GM12872 (cell line): ENCODE data around the gene ZC3H14.

Experiments
- CTCF ChIP-seq: IDR thresholded peaks from 3 replicates; pipeline ENCODE4 v1.5.1; 2011; ENCODE audit warnings: low read depth, mild to moderate bottlenecking, low read length, moderate library complexity; ENCODE audit not compliant: insufficient read depth

Gene ZC3H14

GRCh38 chr14:88625671-88626070, 62.8 kb downstream of the ZC3H14 start:
- TF ChIP-seq CTCF, result no peak

GRCh38 chr14:88628033-88628432, 65.2 kb downstream of the ZC3H14 start:
- no peak for TF ChIP-seq CTCF

- no peak for TF ChIP-seq CTCF
These were observed 65.6 kb downstream of the ZC3H14 start for GRCh38 chr14:88628462-88628861.

- no peak for TF ChIP-seq CTCF
These were observed 67.7 kb downstream of the ZC3H14 start for GRCh38 chr14:88630565-88630964.

GRCh38 chr14:88631091-88631490, 68.3 kb downstream of the ZC3H14 start:
- no peak for TF ChIP-seq CTCF

GRCh38 chr14:88632512-88632911, 69.7 kb downstream of the ZC3H14 start:
- no peak for TF ChIP-seq CTCF

- TF ChIP-seq CTCF, result no peak
These were observed 76.4 kb downstream of the ZC3H14 start for GRCh38 chr14:88639221-88639620.

GRCh38 chr14:88660056-88660455, 97.2 kb downstream of the ZC3H14 start:
- TF ChIP-seq CTCF, result no peak
